Keratinocyte (primary cell): ENCODE results near the gene LLCFC1. TPM values are rescaled to one million over a fixed set of nuclear protein-coding genes. Genes with fewer than 3 reads are reported as not detected.

ENCODE experiments used
- DNase-seq: peaks from one replicate; pipeline ENCODE4 v3.0.0-alpha.2; 2011; ENCODE audit warnings: low read depth, missing footprints, low spot score
- FAIRE-seq: peaks from 2 replicates; lab custom pipeline; 2011; peaks lifted over from hg19 to GRCh38; lab: Jason Lieb, UNC
- H2AFZ ChIP-seq: 2 replicates; pipeline ENCODE4 v1.6.0; 2012; ENCODE audit warnings: low read length, control low read depth, inconsistent platforms; ENCODE audit not compliant: control insufficient read depth
- H3K27ac ChIP-seq: 2 replicates; pipeline ENCODE4 v1.5.1; 2011; ENCODE audit warnings: low read length; ENCODE audit not compliant: control insufficient read depth, insufficient read depth
- H3K27me3 ChIP-seq: 3 replicates; pipeline ENCODE4 v1.6.0; 2011; ENCODE audit warnings: low read length; ENCODE audit not compliant: control insufficient read depth, insufficient read depth; ENCODE audit errors: extremely low read depth
- H3K36me3 ChIP-seq, 2 experiments: 2 replicates in 1 of 2; 3 replicates in 1 of 2; pipeline ENCODE4 v1.5.1; 2011; ENCODE audit warnings: low read length in 2 of 2, mild to moderate bottlenecking in 1 of 2; ENCODE audit not compliant: control insufficient read depth in 2 of 2, insufficient read depth in 2 of 2; ENCODE audit errors: extremely low read depth in 1 of 2
- H3K4me1 ChIP-seq: 3 replicates; pipeline ENCODE4 v1.5.1; 2011; ENCODE audit warnings: low read length; ENCODE audit not compliant: control insufficient read depth, insufficient read depth; ENCODE audit errors: extremely low read depth
- H3K4me2 ChIP-seq: 3 replicates; pipeline ENCODE4 v1.6.0; 2011; ENCODE audit warnings: low read depth, low read length; ENCODE audit not compliant: control insufficient read depth, insufficient read depth; ENCODE audit errors: extremely low read depth
- H3K4me3 ChIP-seq, 3 experiments: fragments of 200-600 bp in 1 of 3; sonication (generic) in 1 of 3; 2 replicates in 2 of 3; 3 replicates in 1 of 3; pipeline ENCODE4 v1.5.1; 2011 to 2016; ENCODE audit warnings: low read length in 3 of 3, mild to moderate bottlenecking in 3 of 3, control low read depth in 2 of 3, inconsistent platforms in 1 of 3, low read depth in 1 of 3, mixed read lengths in 1 of 3, mixed run types in 1 of 3, moderate library complexity in 1 of 3; ENCODE audit not compliant: control insufficient read depth in 2 of 3, insufficient read depth in 2 of 3; ENCODE audit errors: extremely low read depth in 1 of 3
- H3K79me2 ChIP-seq: 2 replicates; pipeline ENCODE4 v1.6.0; 2012; ENCODE audit warnings: low read length; ENCODE audit not compliant: control insufficient read depth, insufficient read depth
- H3K9ac ChIP-seq: 3 replicates; pipeline ENCODE4 v1.6.0; 2011; ENCODE audit warnings: low read length; ENCODE audit not compliant: control insufficient read depth, insufficient read depth; ENCODE audit errors: extremely low read depth
- H3K9me1 ChIP-seq: 3 replicates; pipeline ENCODE4 v1.6.0; 2011; ENCODE audit warnings: low read length; ENCODE audit not compliant: control insufficient read depth, insufficient read depth; ENCODE audit errors: extremely low read depth
- H3K9me3 ChIP-seq: 2 replicates; pipeline ENCODE4 v1.5.1; 2012; ENCODE audit warnings: low read depth, low read length; ENCODE audit not compliant: control insufficient read depth
- H4K20me1 ChIP-seq: 3 replicates; pipeline ENCODE4 v1.6.0; 2011; ENCODE audit warnings: low read length; ENCODE audit not compliant: control insufficient read depth, insufficient read depth; ENCODE audit errors: extremely low read depth
- EZH2 ChIP-seq: IDR thresholded peaks from one replicate; pipeline ENCODE4 v1.6.1; 2012; ENCODE audit warnings: inconsistent platforms, mild to moderate bottlenecking, low read length, moderate library complexity
- dilution Hi-C: fragments of 300-500 bp; cut with MboI; formaldehyde crosslinking; loops from one replicate; pipeline ENCODE4 v1.7.0; 2020; ENCODE audit warnings: low sequenced_read_pairs; ENCODE audit not compliant: extremely low pct_ligation_motif_present
- polyA plus RNA-seq, 5 experiments: library from polyadenylated mRNA; depleted of rRNA in 3 of 5; stranded (reverse) in 3 of 5; stranded (forward) in 1 of 5; unstranded in 1 of 5; fragments of >200 nt; gene quantifications; 1 replicate in 1 of 5; 2 replicates in 3 of 5; 3 replicates in 1 of 5; pipeline versions ENCODE4 v1.2.1 to v1.2.3, GENCODE V29; 2011 to 2012; ENCODE audit warnings: missing spikeins in 2 of 5, low read depth in 1 of 5, low replicate concordance in 1 of 5
- TF ChIP-seq, protein P1 (sequence below), 3 experiments: IDR thresholded peaks in 1 of 3; conservative IDR thresholded peaks in 1 of 3; optimal IDR thresholded peaks in 1 of 3; 2 replicates in 2 of 3; 3 replicates in 1 of 3; pipeline versions ENCODE3 to v1.5.1; 2011; ENCODE audit warnings: low read length in 3 of 3, mild to moderate bottlenecking in 3 of 3, moderate library complexity in 2 of 3, control low read depth in 1 of 3, inconsistent platforms in 1 of 3; ENCODE audit not compliant: insufficient read depth in 2 of 3; ENCODE audit errors: extremely low read depth in 1 of 3

The LLCFC1 gene
- polyA plus RNA-seq, 1 donor (not counting 4 experiments of a cell fraction or from before 2014, with no cell fraction given) = not detected

DNA sequence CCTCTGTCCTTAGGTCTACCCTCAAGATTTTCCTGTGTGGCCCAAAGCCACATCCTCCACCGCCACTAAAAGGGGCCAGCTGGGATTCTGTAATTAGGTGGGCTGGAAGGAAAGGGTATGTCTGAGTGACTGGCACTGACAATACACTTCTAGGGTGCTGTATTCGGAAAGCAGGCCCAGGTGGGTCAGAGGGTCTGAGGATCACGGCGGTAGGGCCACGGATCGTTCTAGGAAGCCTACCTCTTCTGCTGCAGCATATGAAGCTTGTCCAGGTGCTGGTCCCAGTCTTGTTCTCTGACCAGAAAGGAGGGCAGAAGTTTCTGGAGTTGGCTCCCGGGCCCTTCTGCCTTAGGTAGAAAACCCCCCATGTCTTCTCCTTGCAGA lies 6.2 kb upstream of the LLCFC1 start:
- no peaks in the 10 kb centered on the region for H4K20me1 ChIP-seq
- H3K79me2 ChIP-seq = no peaks in the 10 kb centered on the region
- no peak overlapping the region for H2AFZ ChIP-seq
- TF ChIP-seq, protein P1, sequence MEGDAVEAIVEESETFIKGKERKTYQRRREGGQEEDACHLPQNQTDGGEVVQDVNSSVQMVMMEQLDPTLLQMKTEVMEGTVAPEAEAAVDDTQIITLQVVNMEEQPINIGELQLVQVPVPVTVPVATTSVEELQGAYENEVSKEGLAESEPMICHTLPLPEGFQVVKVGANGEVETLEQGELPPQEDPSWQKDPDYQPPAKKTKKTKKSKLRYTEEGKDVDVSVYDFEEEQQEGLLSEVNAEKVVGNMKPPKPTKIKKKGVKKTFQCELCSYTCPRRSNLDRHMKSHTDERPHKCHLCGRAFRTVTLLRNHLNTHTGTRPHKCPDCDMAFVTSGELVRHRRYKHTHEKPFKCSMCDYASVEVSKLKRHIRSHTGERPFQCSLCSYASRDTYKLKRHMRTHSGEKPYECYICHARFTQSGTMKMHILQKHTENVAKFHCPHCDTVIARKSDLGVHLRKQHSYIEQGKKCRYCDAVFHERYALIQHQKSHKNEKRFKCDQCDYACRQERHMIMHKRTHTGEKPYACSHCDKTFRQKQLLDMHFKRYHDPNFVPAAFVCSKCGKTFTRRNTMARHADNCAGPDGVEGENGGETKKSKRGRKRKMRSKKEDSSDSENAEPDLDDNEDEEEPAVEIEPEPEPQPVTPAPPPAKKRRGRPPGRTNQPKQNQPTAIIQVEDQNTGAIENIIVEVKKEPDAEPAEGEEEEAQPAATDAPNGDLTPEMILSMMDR (optimal IDR thresholded peaks at IDR 0.05 in 1 of 3, IDR thresholded peaks at IDR 0.05 in 1 of 3, conservative IDR thresholded peaks at IDR 0.05 in 1 of 3; ENCODE audit: extremely low read depth in 1 of 3, insufficient read depth in 2 of 3, low read length in 3 of 3) = no peak
- no peak for TF ChIP-seq EZH2
- dilution Hi-C loops = no loop called here
- no peak overlapping the region for H3K9ac ChIP-seq
- H3K4me1 ChIP-seq = no peaks in the 10 kb centered on the region
- H3K9me3 ChIP-seq = no peaks in the 10 kb centered on the region
- H3K27ac ChIP-seq = no peak overlapping the region
- FAIRE-seq = no peak
- H3K4me2 ChIP-seq = no peak overlapping the region
- H3K9me1 ChIP-seq = no peaks in the 10 kb centered on the region
- no peaks in the 10 kb centered on the region for H3K27me3 ChIP-seq
- no peak for DNase-seq
- H3K36me3 ChIP-seq = no peaks in the 10 kb centered on the region
- no peak overlapping the region for H3K4me3 ChIP-seq

DNA sequence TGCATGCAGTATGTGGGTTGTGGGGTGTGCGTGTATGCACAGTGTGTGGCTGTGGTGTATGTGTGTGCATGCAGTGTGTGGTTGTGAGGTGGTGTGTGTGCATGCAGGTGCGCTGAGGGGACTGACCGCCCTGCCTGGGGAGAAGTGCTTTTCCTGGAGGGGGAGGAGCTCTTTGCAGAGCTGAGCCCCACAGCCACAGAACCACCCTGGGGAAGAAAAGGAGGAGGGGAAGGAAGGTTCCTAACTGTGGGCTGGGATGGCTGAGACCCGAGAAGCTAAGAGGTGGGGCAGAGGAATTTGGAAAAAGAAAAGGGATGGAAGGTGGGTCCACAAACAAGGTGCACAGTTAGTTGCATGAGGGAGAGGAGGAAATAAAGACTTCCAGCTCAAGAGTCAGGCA lies 5.7 kb upstream of the LLCFC1 start, which contains the start of gene TRPV5:
TSS of gene TRPV5 (minus strand) at position 123 of the 400 bp plus-strand sequence. CDS start 287 bp downstream, outside the sequence.
- dilution Hi-C loops = no loop called here

More for the DNA sequence above, 5.7 kb upstream of the LLCFC1 start, which contains the start of gene TRPV5:
- H3K27ac ChIP-seq = no peak within 1 kb of the TSS
- no peak within 1 kb of the TSS for H3K9ac ChIP-seq
- DNase-seq (no peak), FAIRE-seq (no peak)
- H3K36me3 ChIP-seq = no peaks in the 10 kb centered on the region
- H3K4me3 ChIP-seq = no peak within 1 kb of the TSS
- no peaks in the 10 kb centered on the region for H3K4me1 ChIP-seq
- H4K20me1 ChIP-seq = no peaks in the 10 kb centered on the region
- TF ChIP-seq, protein P1 (optimal IDR thresholded peaks at IDR 0.05 in 1 of 3, IDR thresholded peaks at IDR 0.05 in 1 of 3, conservative IDR thresholded peaks at IDR 0.05 in 1 of 3; ENCODE audit: extremely low read depth in 1 of 3, insufficient read depth in 2 of 3, low read length in 3 of 3) = no peak
- no peak for TF ChIP-seq EZH2
- no peaks in the 10 kb centered on the region for H3K27me3 ChIP-seq
- no peak within 1 kb of the TSS for H2AFZ ChIP-seq
- no peaks in the 10 kb centered on the region for H3K9me3 ChIP-seq
- no peaks in the 10 kb centered on the region for H3K9me1 ChIP-seq
- H3K4me2 ChIP-seq = no peak within 1 kb of the TSS
- no peaks in the 10 kb centered on the region for H3K79me2 ChIP-seq
